CD4-positive, alpha-beta memory T cell (primary cell): ENCODE data around the gene ZNF761. TPM values are rescaled to one million over a fixed set of nuclear protein-coding genes. Genes with fewer than 3 reads are reported as not detected.
"Not testable (repeated sequence)": the region's sequence is repeated elsewhere in the genome, so short reads cannot be mapped to it uniquely, and the experiment has no call there.

Experiments used
- CTCF ChIA-PET: fragments of 350-600 bp; sonication (Branson Sonifier 250); formaldehyde crosslinking; loops from one replicate; lab custom pipeline; 2021; ENCODE audit warnings: inconsistent platforms; ENCODE audit not compliant: partially characterized antibody; lab: Charles Lee
- POLR2A ChIA-PET: fragments of 350-600 bp; sonication (Branson Sonifier 250); formaldehyde crosslinking; loops from one replicate; lab custom pipeline; 2021; ENCODE audit not compliant: partially characterized antibody; lab: Charles Lee
- DNase-seq, 5 donors: peaks; one replicate each; pipeline versions ENCODE4 v3.0.0 to v3.0.0-alpha.2; 2020 to 2022; ENCODE audit warnings: mixed read lengths in 1 of 5
- H3K27ac ChIP-seq: one replicate; pipeline ENCODE4 v1.7.0; 2013; ENCODE audit warnings: low read depth, low read length
- H3K27me3 ChIP-seq: 2 replicates; pipeline ENCODE4 v1.7.0; 2013; ENCODE audit warnings: mild to moderate bottlenecking, low read length, moderate library complexity; ENCODE audit not compliant: insufficient read depth
- H3K36me3 ChIP-seq: 2 replicates; pipeline ENCODE4 v1.7.0; 2013; ENCODE audit warnings: mild to moderate bottlenecking, low read length, moderate library complexity; ENCODE audit not compliant: insufficient read depth
- H3K4me1 ChIP-seq: 2 replicates; pipeline ENCODE4 v1.7.0; 2013; ENCODE audit warnings: mild to moderate bottlenecking, low read length, moderate library complexity; ENCODE audit not compliant: insufficient read depth
- H3K4me3 ChIP-seq, 2 donors: one replicate each; pipeline ENCODE4 v1.7.0; 2013; ENCODE audit warnings: low read length in 2 of 2, mild to moderate bottlenecking in 1 of 2
- H3K9me3 ChIP-seq, 2 donors: one replicate each; pipeline ENCODE4 v1.7.0; 2013; ENCODE audit warnings: low read length in 2 of 2, control low read depth in 1 of 2; ENCODE audit not compliant: control insufficient read depth in 1 of 2
- H3K27ac Mint-ChIP-seq, 7 donors: one replicate each; pipeline ENCODE4 v1.8.0; 2020 to 2021; ENCODE audit warnings: mixed read lengths in 7 of 7, mild to moderate bottlenecking in 6 of 7, inconsistent platforms in 3 of 7, moderate library complexity in 3 of 7
- H3K27me3 Mint-ChIP-seq, 2 donors: one replicate each; pipeline ENCODE4 v1.8.0; 2020 to 2021; ENCODE audit warnings: mixed read lengths in 2 of 2
- H3K36me3 Mint-ChIP-seq, 2 donors: one replicate each; pipeline ENCODE4 v1.8.0; 2020 to 2021; ENCODE audit warnings: mixed read lengths in 2 of 2, inconsistent platforms in 1 of 2, mild to moderate bottlenecking in 1 of 2
- H3K4me1 Mint-ChIP-seq, 4 donors: one replicate each; pipeline ENCODE4 v1.8.0; 2020 to 2021; ENCODE audit warnings: mixed read lengths in 4 of 4, mild to moderate bottlenecking in 1 of 4
- H3K4me3 Mint-ChIP-seq, 8 donors: one replicate each; pipeline ENCODE4 v1.8.0; 2020 to 2021; ENCODE audit warnings: mixed read lengths in 8 of 8, mild to moderate bottlenecking in 7 of 8, moderate library complexity in 6 of 8, inconsistent platforms in 3 of 8
- H3K9me3 Mint-ChIP-seq, 8 donors: one replicate each; pipeline ENCODE4 v1.8.0; 2020 to 2021; ENCODE audit warnings: mixed read lengths in 8 of 8, mild to moderate bottlenecking in 5 of 8, inconsistent platforms in 3 of 8, moderate library complexity in 1 of 8
- intact Hi-C: fragments of 100-400 bp; cut with micrococcal nuclease; formaldehyde crosslinking; loops from one replicate; pipeline ENCODE4 v1.15.1; 2023
- polyA plus RNA-seq, 2 donors: library from polyadenylated mRNA; unstranded; fragments of 300-500 nt; fragmentation: Illumina TruSeq; gene quantifications; one replicate each; pipeline ENCODE4 v1.2.3, GENCODE V29; 2021
- total RNA-seq, 2 experiments: library from RNA; stranded (reverse); gene quantifications; one replicate each; pipeline ENCODE4 v1.2.3, GENCODE V29; 2021

The ZNF761 gene
- total and polyA plus RNA-seq, 4 experiments from 2014 or later: 11.2 to 20.2 (median 14.9) TPM

DNA sequence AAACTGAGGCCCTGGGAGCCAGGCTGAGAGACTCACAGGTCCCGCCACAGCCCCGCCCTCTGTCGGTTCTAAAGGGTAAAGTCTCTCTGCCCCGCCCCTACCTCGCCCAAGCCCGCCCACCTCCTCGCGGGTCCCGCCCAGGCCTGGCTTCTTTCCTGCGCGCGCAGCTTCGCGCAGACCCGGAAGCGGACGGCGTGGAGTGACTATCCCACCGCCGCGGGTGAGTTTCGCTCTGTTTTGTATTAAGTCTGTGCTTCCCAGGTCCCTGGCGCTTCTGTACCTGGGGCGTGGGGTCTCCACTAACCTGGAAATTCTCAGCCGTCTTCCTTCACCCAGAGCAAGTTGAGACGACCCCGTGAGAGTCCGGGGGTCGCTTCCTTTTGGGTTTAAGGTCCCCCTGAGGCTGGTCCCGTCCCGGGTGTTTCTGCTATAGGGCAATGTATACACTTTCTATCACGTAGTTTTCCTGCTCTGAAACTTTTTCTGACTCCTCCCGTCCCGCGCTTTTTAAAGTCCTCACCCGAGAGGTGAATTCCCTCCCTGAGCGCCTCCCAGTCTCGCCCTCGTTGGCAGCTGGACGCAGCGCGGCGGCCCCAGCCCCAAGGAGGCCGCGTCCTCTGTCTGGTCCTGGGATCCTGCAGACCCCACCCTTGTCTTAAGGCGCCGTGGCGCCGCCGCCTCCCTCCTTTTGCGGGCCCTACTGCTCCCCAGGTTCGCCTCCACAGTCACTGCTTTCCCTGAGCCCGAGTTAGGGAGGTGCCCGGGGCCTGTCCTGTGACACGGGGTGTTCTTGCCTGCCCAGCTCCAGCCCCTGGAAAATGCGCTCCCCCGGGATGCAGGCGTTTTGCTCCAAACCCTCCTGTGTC is 36.6 kb upstream of the ZNF761 start, which contains the start of gene ZNF765:
Gene ZNF765, plus strand, starts transcription at position 176 of the 866 bp plus-strand sequence. CDS start 2,867 bp downstream, outside the sequence.
- Histone ChIP-seq H3K4me3 (peak within 1 kb of the TSS; percentile 69 to 70), H3K36me3 (peaks cover 12% of the 10 kb centered on the region), H3K27ac (peak within 1 kb of the TSS; percentile 75), H3K27me3 (no peaks in the 10 kb centered on the region), H3K9me3 (no peaks in the 10 kb centered on the region), H3K4me1 (peaks cover 20% of the 10 kb centered on the region)
- Mint-ChIP-seq H3K4me1 (peaks cover 18 to 41% (median 29%) of the 10 kb centered on the region in 4 donors), H3K27me3 (no peaks in the 10 kb centered on the region), H3K36me3 (peaks cover 18 to 31% of the 10 kb centered on the region in 2 donors), H3K9me3 (peaks cover 0 to 26% (median 13%) of the 10 kb centered on the region in 8 donors), H3K27ac (peak within 1 kb of the TSS; percentile 91 to 98 (median 96)), H3K4me3 (peak within 1 kb of the TSS; percentile 92 to 99 (median 98))
- ChIA-PET CTCF (interaction anchor here (0.6 kb wide), 1 partner anchor 402 kb away, joined by 3 read pairs; no protein-coding TSS in a partner anchor), POLR2A (interaction anchor here (0.6 to 1.9 kb wide), 5 partner anchors 62 to 1026 kb away, joined by 3 to 9 read pairs (median 3); partner anchors contain the start of genes PRPF31, TFPT, ZNF347 and ZNF845)
- intact Hi-C loops: loop anchor here (1.0 to 10.0 kb wide), 5 partner anchors 30 to 200 kb away; partner anchors contain the start of genes ZNF525, ZNF665, ZNF761 and ZNF813
- peak; percentile 93 to 98 (median 95) for DNase-seq

DNA sequence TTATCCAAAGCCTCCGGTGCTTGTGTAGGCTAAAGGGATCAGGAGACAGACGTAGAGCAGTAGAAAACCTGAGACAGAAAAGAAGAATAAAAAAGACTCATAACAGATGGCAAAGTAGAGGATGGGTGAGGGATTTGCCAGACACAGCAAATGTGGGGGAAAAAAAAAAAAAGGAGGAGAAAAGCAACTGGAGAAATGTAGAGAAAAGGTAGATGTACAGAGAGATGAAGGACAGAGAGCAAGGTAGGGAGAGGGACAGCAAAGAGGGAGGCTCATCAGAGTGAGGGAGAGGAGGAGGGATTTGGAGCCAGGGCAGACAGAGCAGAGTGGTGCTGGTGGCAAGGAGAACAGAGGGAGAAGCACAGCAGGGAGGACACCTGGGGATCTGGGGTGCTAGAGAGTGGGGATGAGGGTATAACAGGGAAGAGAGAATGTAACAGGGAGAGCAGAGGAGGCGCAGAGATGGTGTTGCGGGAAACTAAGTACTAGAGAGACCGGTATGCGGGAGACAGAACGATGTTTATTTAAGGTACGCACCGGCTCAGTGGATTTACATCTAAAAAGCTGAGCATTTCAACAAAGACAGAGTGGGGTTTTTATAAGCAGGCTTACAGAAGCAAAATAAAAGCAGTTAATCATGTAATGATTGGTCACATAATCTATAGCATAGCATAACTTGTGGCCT is 35.8 kb upstream of the ZNF761 start:
- peak overlapping the region; percentile 75 for H3K27ac ChIP-seq
- H3K4me1 ChIP-seq: peaks cover 20% of the 10 kb centered on the region
- CTCF ChIA-PET: interaction anchor here (0.6 kb wide), 1 partner anchor 403 kb away, joined by 3 read pairs; no protein-coding TSS in a partner anchor
- H3K9me3 Mint-ChIP-seq: peaks cover 0 to 25% (median 8%) of the 10 kb centered on the region in 8 donors
- POLR2A ChIA-PET: interaction anchor here (1.9 kb wide), 2 partner anchors 63 to 125 kb away, joined by 7 to 9 read pairs; partner anchors contain the start of gene ZNF845
- H3K27me3 ChIP-seq, DNase-seq, H3K9me3 ChIP-seq, H3K27me3 Mint-ChIP-seq: not testable (repeated sequence)
- peaks cover 26 to 35% of the 10 kb centered on the region in 2 donors for H3K36me3 Mint-ChIP-seq
- H3K4me3 ChIP-seq: peak overlapping the region; percentile 69 to 70
- intact Hi-C loops: loop anchor here (1.0 to 10.0 kb wide), 5 partner anchors 31 to 201 kb away; partner anchors contain the start of genes ZNF525, ZNF665, ZNF761 and ZNF813
- H3K4me3 Mint-ChIP-seq: peak overlapping the region; percentile 92 to 99 (median 98)
- peaks cover 21 to 41% (median 30%) of the 10 kb centered on the region in 4 donors for H3K4me1 Mint-ChIP-seq
- peak overlapping the region; percentile 91 to 98 (median 96) for H3K27ac Mint-ChIP-seq
- H3K36me3 ChIP-seq: peaks cover 17% of the 10 kb centered on the region

DNA sequence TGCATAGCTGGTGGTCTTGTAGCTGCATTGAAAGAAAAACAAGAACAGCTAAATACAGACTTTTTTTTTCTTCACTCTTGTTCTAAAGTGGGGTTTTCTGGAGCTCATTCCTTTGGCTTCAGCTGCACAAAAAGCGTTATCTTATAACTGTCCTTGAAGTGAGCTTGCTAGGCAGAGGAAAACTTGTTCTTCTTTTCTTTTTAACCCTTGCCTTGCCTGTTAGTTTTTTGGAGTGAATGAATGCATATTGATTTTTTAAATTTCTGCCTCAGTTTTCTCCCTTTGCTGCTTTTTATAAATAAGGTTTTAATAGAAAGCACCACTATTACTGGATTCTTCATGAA is 35.3 kb upstream of the ZNF761 start:
- ChIA-PET CTCF (no interaction called here), POLR2A (no interaction called here)
- DNase-seq: no peak
- H3K27ac Mint-ChIP-seq: peak overlapping the region in 2 of 7 donors; percentile 94 to 96
- peaks cover 31 to 38% of the 10 kb centered on the region in 2 donors for H3K36me3 Mint-ChIP-seq
- H3K4me1 Mint-ChIP-seq: peaks cover 21 to 41% (median 30%) of the 10 kb centered on the region in 4 donors
- H3K4me1 ChIP-seq: peaks cover 20% of the 10 kb centered on the region
- peak overlapping the region; percentile 92 to 99 (median 98) for H3K4me3 Mint-ChIP-seq
- H3K27me3 Mint-ChIP-seq: no peaks in the 10 kb centered on the region
- peaks cover 0 to 24% (median 10%) of the 10 kb centered on the region in 8 donors for H3K9me3 Mint-ChIP-seq
- H3K27ac ChIP-seq: no peak overlapping the region
- no peaks in the 10 kb centered on the region for H3K27me3 ChIP-seq
- H3K36me3 ChIP-seq: peaks cover 18% of the 10 kb centered on the region
- no peaks in the 10 kb centered on the region for H3K9me3 ChIP-seq
- intact Hi-C loops: loop anchor here (10.0 kb wide), 1 partner anchor 202 kb away; the partner anchor contains the start of gene ZNF665
- H3K4me3 ChIP-seq: no peak overlapping the region

DNA sequence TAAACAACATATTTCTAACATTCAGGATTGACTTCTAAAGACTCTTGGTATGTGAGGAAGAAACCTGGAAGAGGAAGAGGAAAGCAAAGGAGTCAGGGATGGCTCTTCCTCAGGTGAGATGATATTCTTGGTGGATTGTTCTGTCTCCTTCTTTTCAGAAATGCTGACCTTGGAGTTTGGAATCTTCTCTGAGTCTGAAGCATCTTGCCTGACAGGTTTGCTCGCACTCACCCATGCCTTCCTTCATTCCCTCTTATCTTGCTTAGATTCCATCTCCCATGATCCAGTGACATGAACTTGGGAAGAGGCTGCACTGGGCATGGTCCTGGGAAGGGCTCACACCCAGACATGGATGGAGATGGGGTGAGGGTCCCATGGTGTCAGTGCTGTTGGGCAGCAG is 33.9 kb upstream of the ZNF761 start:
- Mint-ChIP-seq H3K4me3 (peak overlapping the region in 4 of 8 donors; percentile 1 to 36 (median 20)), H3K36me3 (peaks cover 45 to 48% of the 10 kb centered on the region in 2 donors), H3K9me3 (peaks cover 0 to 31% (median 20%) of the 10 kb centered on the region in 8 donors), H3K4me1 (peaks cover 21 to 41% (median 30%) of the 10 kb centered on the region in 4 donors)
- intact Hi-C loops: loop anchor here (10.0 kb wide), 1 partner anchor 203 kb away; the partner anchor contains the start of gene ZNF665
- H3K9me3 ChIP-seq, H3K4me3 ChIP-seq, H3K27ac ChIP-seq, H3K27me3 Mint-ChIP-seq, POLR2A ChIA-PET, CTCF ChIA-PET, DNase-seq, H3K27me3 ChIP-seq, H3K27ac Mint-ChIP-seq: not testable (repeated sequence)
- Histone ChIP-seq H3K36me3 (peaks cover 26% of the 10 kb centered on the region), H3K4me1 (peaks cover 20% of the 10 kb centered on the region)

DNA sequence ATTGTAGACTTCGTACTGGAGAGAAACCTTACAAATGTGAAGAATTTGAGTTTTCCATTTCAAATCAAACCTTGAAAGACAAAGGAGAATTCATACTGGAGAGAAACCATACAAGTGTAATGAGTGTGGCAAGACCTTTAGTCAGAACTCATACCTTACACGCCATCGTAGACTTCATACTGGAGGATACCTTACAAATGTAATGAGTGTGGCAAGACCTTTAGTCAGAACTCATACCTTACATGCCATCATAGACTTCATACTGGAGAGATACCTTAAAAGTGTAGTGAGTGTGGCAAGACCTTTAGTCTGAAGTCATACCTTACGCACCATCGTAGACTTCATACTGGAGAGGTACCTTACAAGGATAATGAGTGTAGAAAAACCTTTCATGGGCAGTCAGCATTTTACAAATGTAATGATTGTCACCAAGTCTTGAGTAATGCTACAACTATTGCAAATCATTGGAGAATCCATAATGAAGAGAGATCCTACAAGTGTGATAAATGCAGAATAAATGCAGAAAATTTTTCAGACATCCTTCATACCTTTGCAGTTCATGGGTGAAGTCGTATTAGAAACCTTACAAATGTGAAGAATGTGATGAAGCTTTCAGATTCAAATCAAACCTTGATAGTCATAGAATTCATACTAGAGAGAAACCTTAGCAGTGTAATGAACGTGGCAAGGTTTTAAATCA is 22.1 kb upstream of the ZNF761 start:
- H3K27ac ChIP-seq: no peak overlapping the region
- peaks cover 67 to 73% of the 10 kb centered on the region in 2 donors for H3K36me3 Mint-ChIP-seq
- H3K4me3 ChIP-seq: peak overlapping the region in 1 of 2 donors; percentile 13
- no peaks in the 10 kb centered on the region for H3K4me1 ChIP-seq
- ChIA-PET CTCF (no interaction called here), POLR2A (no interaction called here)
- intact Hi-C loops: no loop called here
- H3K4me3 Mint-ChIP-seq: peak overlapping the region in 1 of 8 donors; percentile 7
- no peak for DNase-seq
- H3K9me3 ChIP-seq: peaks cover 14 to 69% of the 10 kb centered on the region in 2 donors
- H3K36me3 ChIP-seq: peaks cover 31% of the 10 kb centered on the region
- no peak overlapping the region for H3K27ac Mint-ChIP-seq
- no peaks in the 10 kb centered on the region for H3K27me3 ChIP-seq
- no peaks in the 10 kb centered on the region for H3K27me3 Mint-ChIP-seq
- H3K4me1 Mint-ChIP-seq: no peaks in the 10 kb centered on the region
- H3K9me3 Mint-ChIP-seq: peaks cover 0 to 98% (median 87%) of the 10 kb centered on the region in 8 donors

DNA sequence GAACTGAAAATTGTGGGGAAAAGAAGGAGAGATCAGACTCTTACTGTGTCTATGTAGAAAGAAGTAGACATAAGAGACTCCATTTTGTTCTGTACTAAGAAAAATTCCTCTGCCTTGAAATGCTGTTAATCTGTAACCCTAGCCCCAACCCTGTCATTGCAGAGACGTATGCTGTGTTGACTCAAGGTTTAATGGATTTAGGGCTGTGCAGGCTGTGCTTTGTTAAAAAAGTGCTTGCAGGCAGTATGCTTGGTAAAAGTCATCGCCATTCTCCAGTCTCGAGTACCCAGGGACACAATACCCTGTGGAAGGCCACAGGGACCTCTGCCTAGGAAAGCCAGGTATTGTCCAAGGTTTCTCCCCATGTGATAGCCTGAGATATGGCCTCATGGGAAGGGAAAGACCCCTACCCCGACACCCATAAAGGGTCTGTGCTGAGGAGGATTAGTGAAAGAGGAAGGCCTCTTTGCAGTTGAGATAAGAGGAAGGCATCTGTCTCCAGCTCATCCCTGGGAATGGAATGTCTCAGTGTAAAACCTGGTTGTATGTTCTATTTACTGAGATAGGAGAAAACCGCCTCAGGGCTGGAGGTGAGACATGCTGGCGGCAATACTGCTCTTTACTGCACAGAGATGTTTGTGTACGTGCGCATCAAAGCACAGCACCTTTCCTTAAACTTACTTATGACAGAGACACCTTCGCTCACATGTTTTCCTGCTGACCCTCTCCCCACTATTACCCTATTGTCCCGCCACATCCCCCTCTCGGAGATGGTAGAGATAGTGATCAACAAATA is 11.1 kb upstream of the ZNF761 start:
- Mint-ChIP-seq H3K27ac (peak overlapping the region in 1 of 7 donors; percentile 37), H3K9me3 (peaks cover 0 to 36% (median 31%) of the 10 kb centered on the region in 8 donors)
- H3K4me3 Mint-ChIP-seq, H3K36me3 Mint-ChIP-seq, H3K27me3 Mint-ChIP-seq, POLR2A ChIA-PET, H3K27ac ChIP-seq, H3K4me1 ChIP-seq, H3K36me3 ChIP-seq, CTCF ChIA-PET, intact Hi-C loops, H3K9me3 ChIP-seq, H3K4me1 Mint-ChIP-seq, DNase-seq, H3K4me3 ChIP-seq, H3K27me3 ChIP-seq: not testable (repeated sequence)
